Skeletal muscle tissue (tissue), 4 donors: Measurements from ENCODE around the gene CGAS. TPM values are rescaled to one million over a fixed set of nuclear protein-coding genes. Genes with fewer than 3 reads are reported as not detected.
"Not testable (repeated sequence)": the region's sequence is repeated elsewhere in the genome, so short reads cannot be mapped to it uniquely, and the experiment has no call there.

Experiments used
- H3K27ac ChIP-seq: one replicate; pipeline ENCODE4 v1.7.0; 2013; ENCODE audit warnings: mild to moderate bottlenecking, low read depth, low read length, inconsistent platforms
- H3K27me3 ChIP-seq, 3 donors: one replicate each; pipeline ENCODE4 v1.7.0; 2013; ENCODE audit warnings: low read length in 3 of 3; ENCODE audit not compliant: control insufficient read depth in 3 of 3, insufficient read depth in 3 of 3
- H3K36me3 ChIP-seq, 3 donors: one replicate each; pipeline ENCODE4 v1.7.0; 2013; ENCODE audit warnings: low read length in 3 of 3; ENCODE audit not compliant: control insufficient read depth in 3 of 3, insufficient read depth in 3 of 3
- H3K4me1 ChIP-seq, 3 donors: one replicate each; pipeline ENCODE4 v1.7.0; 2013; ENCODE audit warnings: low read length in 3 of 3, mild to moderate bottlenecking in 3 of 3; ENCODE audit not compliant: control insufficient read depth in 3 of 3, insufficient read depth in 3 of 3
- H3K4me3 ChIP-seq, 3 donors: one replicate each; pipeline ENCODE4 v1.7.0; 2013; ENCODE audit warnings: low read length in 3 of 3
- H3K9ac ChIP-seq, 3 donors: one replicate each; pipeline ENCODE4 v1.7.0; 2013; ENCODE audit warnings: low read length in 3 of 3, mild to moderate bottlenecking in 3 of 3, moderate library complexity in 2 of 3, low read depth in 1 of 3
- H3K9me3 ChIP-seq, 3 donors: one replicate each; pipeline ENCODE4 v1.7.0; 2013; ENCODE audit warnings: low read length in 3 of 3; ENCODE audit not compliant: control insufficient read depth in 3 of 3
- total RNA-seq: library from RNA; depleted of rRNA; stranded (reverse); fragments of >200 nt; gene quantifications from one replicate; pipeline ENCODE4 v1.2.3, GENCODE V29; 2014
- donor health status: Osteomylitis.

CGAS gene
- total RNA-seq, 1 donor from 2014 or later = 7.3 TPM

- no peaks in the 10 kb centered on the region for H3K4me1 ChIP-seq
- no peaks in the 10 kb centered on the region for H3K27me3 ChIP-seq
- H3K9ac ChIP-seq = no peak overlapping the region
- no peak overlapping the region for H3K4me3 ChIP-seq
- no peaks in the 10 kb centered on the region for H3K9me3 ChIP-seq
- no peak overlapping the region for H3K27ac ChIP-seq
- no peaks in the 10 kb centered on the region for H3K36me3 ChIP-seq
Observed at GRCh38 chr6:73409395-73409794, 42.7 kb downstream of the CGAS start.

- Histone ChIP-seq H3K4me1 (no peaks in the 10 kb centered on the region), H3K9me3 (no peaks in the 10 kb centered on the region), H3K27me3 (no peaks in the 10 kb centered on the region), H3K27ac (no peak overlapping the region), H3K4me3 (no peak overlapping the region), H3K36me3 (no peaks in the 10 kb centered on the region), H3K9ac (no peak overlapping the region)
Observed at GRCh38 chr6:73400656-73401055, 51.4 kb downstream of the CGAS start.

- H3K4me3 ChIP-seq = no peak overlapping the region
- H3K4me1 ChIP-seq = no peaks in the 10 kb centered on the region
- H3K27ac ChIP-seq = no peak overlapping the region
- no peaks in the 10 kb centered on the region for H3K27me3 ChIP-seq
- no peaks in the 10 kb centered on the region for H3K36me3 ChIP-seq
- H3K9me3 ChIP-seq = no peaks in the 10 kb centered on the region
- no peak overlapping the region for H3K9ac ChIP-seq
Observed at GRCh38 chr6:73395875-73396274, 56.2 kb downstream of the CGAS start.

- Histone ChIP-seq H3K9ac (peak within 1 kb of the TSS in 1 of 3 donors; percentile 33), H3K4me1 (no peaks in the 10 kb centered on the region), H3K9me3 (no peaks in the 10 kb centered on the region), H3K27ac (no peak within 1 kb of the TSS), H3K36me3 (no peaks in the 10 kb centered on the region), H3K27me3 (no peaks in the 10 kb centered on the region), H3K4me3 (peak within 1 kb of the TSS in 1 of 3 donors; percentile 49)
Observed at GRCh38 chr6:73394577-73395354, 57.3 kb downstream of the CGAS start, which contains the start of gene DDX43. DDX43 (plus strand) TSS chr6:73394828; CDS start chr6:73394906, 78 bp downstream.

- H3K27ac ChIP-seq = no peak overlapping the region
- no peak overlapping the region for H3K4me3 ChIP-seq
- H3K36me3 ChIP-seq = no peaks in the 10 kb centered on the region
- peaks cover 0 to 3% (median 0%) of the 10 kb centered on the region in 3 donors for H3K27me3 ChIP-seq
- no peaks in the 10 kb centered on the region for H3K9me3 ChIP-seq
- no peak overlapping the region for H3K9ac ChIP-seq
- H3K4me1 ChIP-seq = peaks cover 2 to 8% (median 5%) of the 10 kb centered on the region in 3 donors
Observed at GRCh38 chr6:73393278-73393677, 58.8 kb downstream of the CGAS start.

GRCh38 chr6:73392188-73392587 is 59.9 kb downstream of the CGAS start:
- not testable (repeated sequence) for H3K27me3 ChIP-seq, H3K9me3 ChIP-seq, H3K9ac ChIP-seq, H3K4me1 ChIP-seq, H3K4me3 ChIP-seq, H3K27ac ChIP-seq, H3K36me3 ChIP-seq

GRCh38 chr6:73391675-73392074 is 60.4 kb downstream of the CGAS start:
- H3K9me3 ChIP-seq = no peaks in the 10 kb centered on the region
- H3K27me3 ChIP-seq = peaks cover 0 to 6% (median 0%) of the 10 kb centered on the region in 3 donors
- no peak overlapping the region for H3K4me3 ChIP-seq

GRCh38 chr6:73389854-73390253 is 62.2 kb downstream of the CGAS start:
- Histone ChIP-seq H3K4me1 (peaks cover 2 to 8% (median 5%) of the 10 kb centered on the region in 3 donors), H3K9ac (no peak overlapping the region), H3K27ac (no peak overlapping the region), H3K27me3 (peaks cover 0 to 6% (median 0%) of the 10 kb centered on the region in 3 donors), H3K36me3 (no peaks in the 10 kb centered on the region), H3K9me3 (no peaks in the 10 kb centered on the region), H3K4me3 (no peak overlapping the region)

More at GRCh38 chr6:73391675-73392074, 60.4 kb downstream of the CGAS start:
- H3K27ac ChIP-seq = no peak overlapping the region
- no peak overlapping the region for H3K9ac ChIP-seq
- H3K36me3 ChIP-seq = no peaks in the 10 kb centered on the region
- H3K4me1 ChIP-seq = peaks cover 2 to 8% (median 5%) of the 10 kb centered on the region in 3 donors

- Histone ChIP-seq H3K4me3 (peak overlapping the region; percentile 69 to 74 (median 73)), H3K4me1 (peaks cover 2 to 8% (median 5%) of the 10 kb centered on the region in 3 donors), H3K36me3 (no peaks in the 10 kb centered on the region), H3K27ac (no peak overlapping the region), H3K9me3 (no peaks in the 10 kb centered on the region), H3K9ac (peak overlapping the region; percentile 59 to 74 (median 68)), H3K27me3 (peaks cover 0 to 6% (median 0%) of the 10 kb centered on the region in 3 donors)
Observed at GRCh38 chr6:73388800-73389512, 63.1 kb downstream of the CGAS start.

- H3K9me3 ChIP-seq = no peaks in the 10 kb centered on the region
- H3K27ac ChIP-seq = no peak overlapping the region
- peak overlapping the region; percentile 69 to 74 (median 73) for H3K4me3 ChIP-seq
- H3K36me3 ChIP-seq = no peaks in the 10 kb centered on the region
- H3K4me1 ChIP-seq = peaks cover 2 to 8% (median 5%) of the 10 kb centered on the region in 3 donors
- peaks cover 0 to 6% (median 0%) of the 10 kb centered on the region in 3 donors for H3K27me3 ChIP-seq
- peak overlapping the region in 2 of 3 donors; percentile 68 to 74 for H3K9ac ChIP-seq
Observed at GRCh38 chr6:73388433-73388799, 63.7 kb downstream of the CGAS start.
